SK-N-SH (cell line): ENCODE measurements around the gene DECR2. TPM values are rescaled to one million over a fixed set of nuclear protein-coding genes. Genes with fewer than 3 reads are reported as not detected.

Source experiments
- CTCF ChIA-PET: fragments of 300-600, 350-600 bp; formaldehyde crosslinking; extraction: SDS; loops from one replicate; lab custom pipeline; 2021; lab: Yijun Ruan, JAX
- POLR2A ChIA-PET: fragments of 350-600 bp; sonication (Branson Sonifier 250); formaldehyde crosslinking; extraction: SDS; loops from one replicate; lab custom pipeline; 2020; ENCODE audit warnings: antibody characterized with exemption, inconsistent platforms; lab: Yijun Ruan, JAX
- DNase-seq: peaks from one replicate; pipeline ENCODE4 v3.0.0; 2012
- H2AFZ ChIP-seq: fragments of 200-600 bp; sonication (generic); 2 replicates; pipeline ENCODE4 v1.8.1; 2016; ENCODE audit warnings: antibody characterized with exemption, mild to moderate bottlenecking, low read depth
- H3F3A ChIP-seq: fragments of 200-600 bp; sonication (generic); replicated peaks from 2 replicates; pipeline ENCODE3; 2016; ENCODE audit warnings: antibody characterized with exemption, mild to moderate bottlenecking; ENCODE audit not compliant: insufficient read depth
- H3K27ac ChIP-seq, 2 experiments: fragments of 200-500 bp in 1 of 2; fragments of 200-600 bp in 1 of 2; sonication (Bioruptor generic) in 1 of 2; sonication (generic), shearing (Covaris generic) in 1 of 2; 2 replicates each; pipeline versions ENCODE4 v1.5.1 to v1.6.1; 2014 to 2016; ENCODE audit warnings: low read depth in 2 of 2, inconsistent platforms in 1 of 2, low read length in 1 of 2, mild to moderate bottlenecking in 1 of 2, mixed read lengths in 1 of 2
- H3K27me3 ChIP-seq: fragments of 200-600 bp; sonication (generic), shearing (Covaris generic); 2 replicates; pipeline ENCODE4 v1.6.1; 2016; ENCODE audit warnings: mixed run types; ENCODE audit not compliant: insufficient read depth
- H3K36me3 ChIP-seq, 2 experiments: fragments of 200-500 bp in 1 of 2; fragments of 200-600 bp in 1 of 2; sonication (Bioruptor generic) in 1 of 2; sonication (generic) in 1 of 2; replicated peaks in 1 of 2; 2 replicates each; pipeline versions ENCODE3 to v1.5.1; 2014 to 2016; ENCODE audit warnings: low read length in 1 of 2, mild to moderate bottlenecking in 1 of 2; ENCODE audit not compliant: insufficient read depth in 2 of 2, control insufficient read depth in 1 of 2
- H3K4me1 ChIP-seq, 2 experiments: fragments of 200-500 bp in 1 of 2; fragments of 200-600 bp in 1 of 2; sonication (Bioruptor generic) in 1 of 2; sonication (generic), shearing (Covaris generic) in 1 of 2; 2 replicates each; pipeline versions ENCODE4 v1.5.1 to v1.6.1; 2014 to 2016; ENCODE audit warnings: low read depth in 1 of 2, low read length in 1 of 2, mixed run types in 1 of 2; ENCODE audit not compliant: insufficient read depth in 2 of 2, control insufficient read depth in 1 of 2
- H3K4me2 ChIP-seq: fragments of 200-600 bp; sonication (generic), shearing (Covaris generic); 2 replicates; pipeline ENCODE4 v1.6.1; 2017; ENCODE audit warnings: mixed run types
- H3K4me3 ChIP-seq, 2 experiments: fragments of 200-500 bp in 1 of 2; fragments of 200-600 bp in 1 of 2; sonication (Bioruptor generic) in 1 of 2; sonication (generic), shearing (Covaris generic) in 1 of 2; 2 replicates each; pipeline versions ENCODE4 v1.5.1 to v1.8.1; 2014 to 2016; ENCODE audit warnings: low read depth in 2 of 2, inconsistent platforms in 1 of 2, low read length in 1 of 2, mild to moderate bottlenecking in 1 of 2, mixed read lengths in 1 of 2, moderate library complexity in 1 of 2
- H3K79me2 ChIP-seq: fragments of 200-600 bp; sonication (generic); 2 replicates; pipeline ENCODE4 v1.8.1; 2017; ENCODE audit warnings: mild to moderate bottlenecking; ENCODE audit not compliant: insufficient read depth
- H3K9ac ChIP-seq: fragments of 200-600 bp; sonication (generic); 2 replicates; pipeline ENCODE4 v1.6.1; 2017; ENCODE audit warnings: mixed run types
- H3K9me2 ChIP-seq: fragments of 200-600 bp; sonication (generic); 2 replicates; pipeline ENCODE4 v1.6.1; 2017; ENCODE audit warnings: mixed run types
- H3K9me3 ChIP-seq: fragments of 200-600 bp; sonication (generic); 2 replicates; pipeline ENCODE4 v1.6.1; 2017; ENCODE audit warnings: mixed run types, mild to moderate bottlenecking, moderate library complexity
- H4K20me1 ChIP-seq: fragments of 200-600 bp; sonication (generic); 2 replicates; pipeline ENCODE4 v1.6.1; 2017; ENCODE audit warnings: mild to moderate bottlenecking, mixed run types; ENCODE audit not compliant: insufficient read depth
- EP300 ChIP-seq, 2 experiments: IDR thresholded peaks; 2 replicates each; pipeline versions ENCODE4 v1.4.0 to v1.6.1; 2012; ENCODE audit warnings: borderline replicate concordance in 1 of 2, low read depth in 1 of 2, low read length in 1 of 2
- EZH2phosphoT487 ChIP-seq: fragments of 200-600 bp; sonication (generic); IDR thresholded peaks from 2 replicates; pipeline ENCODE4 v1.6.1; 2017; ENCODE audit warnings: low read depth, mixed run types, mild to moderate bottlenecking, antibody characterized with exemption, moderate library complexity, borderline replicate concordance
- FOXJ3 ChIP-seq: sonication (generic); formaldehyde crosslinking; IDR thresholded peaks from 2 replicates; pipeline ENCODE4 v1.5.1; 2020; ENCODE audit warnings: mild to moderate bottlenecking, missing genetic modification reagents
- GATA2 ChIP-seq: sonication (generic); formaldehyde crosslinking; IDR thresholded peaks from 2 replicates; pipeline ENCODE4 v1.5.0; 2020; ENCODE audit warnings: mild to moderate bottlenecking, missing genetic modification reagents
- POLR2AphosphoS5 ChIP-seq: IDR thresholded peaks from 2 replicates; pipeline ENCODE4 v1.6.1; 2012; ENCODE audit warnings: low read depth, low read length
- REST ChIP-seq: IDR thresholded peaks from 2 replicates; pipeline ENCODE4 v1.6.1; 2012; ENCODE audit warnings: mild to moderate bottlenecking, low read depth, low read length, moderate library complexity
- TAF1 ChIP-seq: IDR thresholded peaks from 2 replicates; pipeline ENCODE4 v1.6.1; 2012; ENCODE audit warnings: low read depth, mild to moderate bottlenecking, low read length, moderate library complexity, borderline replicate concordance
- ZBTB33 ChIP-seq: IDR thresholded peaks from 2 replicates; pipeline ENCODE4 v1.4.0; 2012; ENCODE audit warnings: low read depth, borderline replicate concordance
- WGBS: methylation state at CpG from one replicate; pipeline ENCODE4 v1.1.6; 2017; ENCODE audit warnings: low lambda C conversion rate; 5-methylcytosine and 5-hydroxymethylcytosine counted together
- polyA plus RNA-seq, 3 experiments: library from polyadenylated mRNA; depleted of rRNA; stranded (reverse); fragments of >200 nt; gene quantifications; 2 replicates each; pipeline ENCODE4 v1.2.3, GENCODE V29; 2012

The DECR2 gene
- polyA plus RNA-seq, 1 of the 3 experiments (the other 2 are of a cell fraction) = 53.0 TPM

GRCh38 chr16:369275-369865 lies 32.3 kb upstream of the DECR2 start:
- Histone ChIP-seq H3K9ac (no peak overlapping the region), H3K4me1 (peaks cover 8 to 22% of the 10 kb centered on the region in 2 experiments; a peak in 2 of 4 replicates), H3K4me3 (peak overlapping the region; percentile 50 to 60), H3K79me2 (no peaks in the 10 kb centered on the region; the same call in 1 of the 2 replicates), H3K9me2 (no peaks in the 10 kb centered on the region), H3K9me3 (no peaks in the 10 kb centered on the region), H4K20me1 (no peaks in the 10 kb centered on the region), H3K27ac (no peak overlapping the region), H3K4me2 (peak overlapping the region; percentile 89), H2AFZ (no peak overlapping the region), H3K36me3 (peaks cover 2 to 46% of the 10 kb centered on the region in 2 experiments), H3F3A (peaks cover 12% of the 10 kb centered on the region), H3K27me3 (no peaks in the 10 kb centered on the region)
- no peak for DNase-seq
- 88% methylated on average over 19 of the region's 20 CpGs for WGBS
- TF ChIP-seq REST (no peak), POLR2AphosphoS5 (no peak), GATA2 (CRISPR knock-in tag) (no peak), EP300 (IDR thresholded peaks at IDR 0.05; ENCODE audit: borderline replicate concordance in 1 of 2, low read depth in 1 of 2, low read length in 1 of 2) (no peak), EZH2phosphoT487 (no peak), ZBTB33 (no peak), FOXJ3 (no peak), TAF1 (no peak)
- ChIA-PET POLR2A (no interaction called here), CTCF (interaction anchor here (0.6 to 1.3 kb wide), 3 partner anchors 14 to 262 kb away, joined by 3 read pairs; no protein-coding TSS in a partner anchor)
